B cell (primary cell): Measurements from ENCODE around the gene RASGRP3.

Source experiments
- CTCF ChIP-seq: fragments of 200-600 bp; IDR thresholded peaks from one replicate; pipeline ENCODE4 v1.8.0; 2022; ENCODE audit warnings: antibody characterized with exemption, mild to moderate bottlenecking
- EZH2 ChIP-seq: IDR thresholded peaks from 2 replicates; pipeline ENCODE4 v1.6.1; 2012; ENCODE audit warnings: borderline replicate concordance, low read depth, mild to moderate bottlenecking, moderate library complexity, low read length; ENCODE audit not compliant: insufficient read depth, poor library complexity, severe bottlenecking

- TF ChIP-seq CTCF (no peak), EZH2 (no peak)
These were observed 6.1 kb downstream of the RASGRP3 start for GRCh38 chr2:33482518-33482917.
